Measurements from ENCODE around the gene EPHA6. TPM values are rescaled to one million over a fixed set of nuclear protein-coding genes. Genes with fewer than 3 reads are reported as not detected.

EPHA6 gene
- total and polyA plus RNA-seq, 2 donors (not counting 3 experiments of a cell fraction or from before 2014, with no cell fraction given), result not detected

DNA sequence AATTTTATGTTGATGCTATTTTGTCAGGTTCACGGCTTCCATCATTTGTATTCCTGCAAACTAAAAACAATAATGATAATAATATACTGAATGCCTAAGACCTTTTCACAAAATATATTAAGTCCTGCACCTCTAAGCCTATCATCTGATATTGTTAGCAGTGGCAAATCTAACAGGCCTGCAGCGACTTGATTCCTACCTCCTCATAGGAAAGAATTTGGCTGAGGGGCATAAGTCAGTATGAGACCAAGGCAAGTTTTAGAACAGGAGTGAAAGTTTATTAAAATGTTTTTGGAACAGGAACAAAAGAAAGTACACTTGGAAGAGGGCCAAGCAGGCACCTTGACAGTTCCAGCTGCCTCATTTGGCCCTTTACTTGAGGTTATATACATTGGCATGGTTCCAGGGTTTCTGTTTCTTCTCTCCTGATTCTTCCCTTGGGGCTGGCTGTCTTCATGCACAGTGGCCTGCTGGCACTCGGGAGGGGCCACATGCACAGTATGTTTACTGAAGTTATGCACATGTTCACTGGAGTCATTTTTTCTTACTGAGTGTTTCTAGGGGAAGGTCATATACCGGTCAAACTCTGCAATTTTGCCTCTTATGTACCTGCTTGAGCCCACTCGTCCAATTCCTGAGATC lies 418.1 kb downstream of the EPHA6 start:
- Histone ChIP-seq H3K27ac (ENCODE audit: insufficient read depth, low read depth, low read length) (no peak overlapping the region), H3K9ac (replicated peaks; ENCODE audit: extremely low read depth, insufficient read depth, low read length) (no peak overlapping the region), H3K4me2 (ENCODE audit: insufficient read depth, low read length) (no peak overlapping the region), H3K9me3 (replicated peaks; ENCODE audit: control insufficient read depth, insufficient read depth, low read length) (no peaks in the 10 kb centered on the region), H3K79me2 (ENCODE audit: control insufficient read depth, insufficient read depth, low read length) (no peaks in the 10 kb centered on the region), H2AFZ (ENCODE audit: low read depth, low read length) (no peak overlapping the region), H3K9me1 (replicated peaks; ENCODE audit: control insufficient read depth, extremely low read depth, insufficient read depth, low read length) (no peaks in the 10 kb centered on the region), H4K20me1 (replicated peaks; ENCODE audit: control insufficient read depth, extremely low read depth, insufficient read depth, low read length) (no peaks in the 10 kb centered on the region), H3K4me3 (replicated peaks in 1 of 3; ENCODE audit: insufficient read depth in 1 of 3, low read depth in 1 of 3, low read length in 3 of 3) (no peak overlapping the region), H3K36me3 (ENCODE audit: control insufficient read depth in 2 of 2, extremely low read depth in 1 of 2, insufficient read depth in 2 of 2, low read length in 2 of 2) (no peaks in the 10 kb centered on the region), H3K4me1 (ENCODE audit: control insufficient read depth, extremely low read depth, insufficient read depth, low read length) (no peaks in the 10 kb centered on the region), H3K27me3 (ENCODE audit: control insufficient read depth in 2 of 2, insufficient read depth in 2 of 2, low read length in 2 of 2) (no peaks in the 10 kb centered on the region)
- ChIA-PET CTCF (no interaction called here), POLR2A (no interaction called here)
- DNase-seq (ENCODE audit: low read depth, low spot score) (no peak), FAIRE-seq (no peak)
- dilution Hi-C loops (cut with MboI; ENCODE audit: extremely low pct_ligation_motif_present, low sequenced_read_pairs) (no loop called here), intact Hi-C loops (cut with micrococcal nuclease) (no loop called here)
- TF ChIP-seq JUN (IDR thresholded peaks at IDR 0.05; ENCODE audit: borderline replicate concordance, insufficient read depth, insufficient read length, low read depth), result no peak
- no peak for TF ChIP-seq POLR2AphosphoS5 (IDR thresholded peaks at IDR 0.05; ENCODE audit: insufficient read depth, low read depth, low read length)
- no peak for TF ChIP-seq GATA2 (IDR thresholded peaks at IDR 0.05; ENCODE audit: insufficient read depth, insufficient read length, low read depth, low read length)
- TF ChIP-seq FOS (IDR thresholded peaks at IDR 0.05; ENCODE audit: borderline replicate concordance, insufficient read depth, low read length), result no peak
- TF ChIP-seq, protein P1, sequence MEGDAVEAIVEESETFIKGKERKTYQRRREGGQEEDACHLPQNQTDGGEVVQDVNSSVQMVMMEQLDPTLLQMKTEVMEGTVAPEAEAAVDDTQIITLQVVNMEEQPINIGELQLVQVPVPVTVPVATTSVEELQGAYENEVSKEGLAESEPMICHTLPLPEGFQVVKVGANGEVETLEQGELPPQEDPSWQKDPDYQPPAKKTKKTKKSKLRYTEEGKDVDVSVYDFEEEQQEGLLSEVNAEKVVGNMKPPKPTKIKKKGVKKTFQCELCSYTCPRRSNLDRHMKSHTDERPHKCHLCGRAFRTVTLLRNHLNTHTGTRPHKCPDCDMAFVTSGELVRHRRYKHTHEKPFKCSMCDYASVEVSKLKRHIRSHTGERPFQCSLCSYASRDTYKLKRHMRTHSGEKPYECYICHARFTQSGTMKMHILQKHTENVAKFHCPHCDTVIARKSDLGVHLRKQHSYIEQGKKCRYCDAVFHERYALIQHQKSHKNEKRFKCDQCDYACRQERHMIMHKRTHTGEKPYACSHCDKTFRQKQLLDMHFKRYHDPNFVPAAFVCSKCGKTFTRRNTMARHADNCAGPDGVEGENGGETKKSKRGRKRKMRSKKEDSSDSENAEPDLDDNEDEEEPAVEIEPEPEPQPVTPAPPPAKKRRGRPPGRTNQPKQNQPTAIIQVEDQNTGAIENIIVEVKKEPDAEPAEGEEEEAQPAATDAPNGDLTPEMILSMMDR (IDR thresholded peaks at IDR 0.05; ENCODE audit: extremely low read depth in 1 of 2, insufficient read depth in 1 of 2, low read depth in 1 of 2, low read length in 2 of 2), result no peak
- TF ChIP-seq POLR2A (IDR thresholded peaks at IDR 0.05; ENCODE audit: low read depth, low read length), result no peak
- TF ChIP-seq, protein P2, sequence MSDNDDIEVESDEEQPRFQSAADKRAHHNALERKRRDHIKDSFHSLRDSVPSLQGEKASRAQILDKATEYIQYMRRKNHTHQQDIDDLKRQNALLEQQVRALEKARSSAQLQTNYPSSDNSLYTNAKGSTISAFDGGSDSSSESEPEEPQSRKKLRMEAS (IDR thresholded peaks at IDR 0.05; ENCODE audit: insufficient read depth, insufficient read length), result no peak
- TF ChIP-seq EZH2 (IDR thresholded peaks at IDR 0.05; ENCODE audit: borderline replicate concordance, low read depth, low read length, severe bottlenecking), result no peak
- TF ChIP-seq MYC (IDR thresholded peaks at IDR 0.05; ENCODE audit: low read depth, low read length), result no peak
- BruUV-seq (replicated peaks), result no TSS peak

All from endothelial cell of umbilical vein (primary cell).